GM19463 (cell line): ENCODE results near the gene CCDC85A.

ENCODE experiments used
- ATAC-seq: cut with Tn5 transposase; IDR thresholded peaks from one replicate; pipeline ENCODE4 v1.9.1; 2021; ENCODE audit warnings: mild to moderate bottlenecking, moderate library complexity; ENCODE audit not compliant: unreplicated experiment

Gene CCDC85A

DNA sequence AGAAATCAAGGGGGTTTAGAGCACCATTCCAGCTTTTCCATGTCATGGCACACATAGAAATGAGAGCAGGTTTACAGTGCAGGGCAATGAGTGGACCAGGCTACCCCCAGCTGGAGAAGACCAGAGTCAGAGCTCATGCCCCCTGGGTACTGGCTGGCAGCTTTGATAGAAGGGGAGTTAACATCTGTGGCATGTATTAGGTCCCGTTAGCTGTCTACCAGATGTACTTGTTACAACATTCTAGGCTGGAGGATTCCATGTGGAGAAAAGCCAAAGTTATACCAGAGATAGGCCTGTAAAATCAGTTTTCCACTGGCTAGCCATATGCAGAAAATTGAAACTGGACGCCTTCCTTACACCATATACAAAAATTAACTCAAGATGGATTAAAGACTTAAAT is 109.2 kb downstream of the CCDC85A start:
- ATAC-seq = no peak

DNA sequence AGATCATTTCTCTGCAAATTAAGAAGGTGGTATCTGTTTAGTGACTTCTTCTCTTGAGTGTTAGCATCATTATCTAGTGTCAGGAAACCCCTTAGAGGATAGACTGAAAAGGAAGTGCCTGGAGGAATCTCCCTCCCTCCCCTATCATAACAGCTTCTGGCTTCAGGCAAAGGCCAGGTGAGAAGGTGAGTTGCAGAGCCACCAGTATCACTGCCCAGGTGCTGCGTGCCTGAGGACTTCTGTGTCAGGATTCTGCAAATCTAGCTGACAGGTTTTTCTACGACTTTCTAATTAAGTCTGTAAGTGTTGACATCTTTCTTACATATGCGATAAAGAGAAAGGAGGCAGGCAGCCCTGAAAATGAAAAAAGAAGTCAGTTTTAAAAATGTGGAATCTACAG is 111.9 kb downstream of the CCDC85A start:
- ATAC-seq = no peak

DNA sequence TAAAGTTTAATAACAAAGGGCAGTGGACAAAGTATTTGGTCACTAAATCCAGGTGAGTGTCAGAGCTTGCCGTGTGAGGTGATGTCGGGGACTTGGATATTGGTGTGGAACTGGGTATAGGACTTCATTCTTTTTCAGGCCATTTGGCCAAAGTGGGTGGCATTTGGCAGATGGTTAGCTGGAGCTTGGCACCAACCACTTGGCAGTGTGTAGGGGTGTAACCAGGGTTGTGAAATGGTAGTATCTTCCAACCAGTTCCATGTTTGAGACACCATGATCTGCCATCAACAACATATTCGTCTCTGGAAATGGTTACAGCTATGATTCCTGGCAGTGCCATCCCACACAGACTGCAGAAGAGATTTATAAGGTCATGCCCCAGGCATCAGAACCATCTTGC is 113.9 kb downstream of the CCDC85A start:
- ATAC-seq = no peak

DNA sequence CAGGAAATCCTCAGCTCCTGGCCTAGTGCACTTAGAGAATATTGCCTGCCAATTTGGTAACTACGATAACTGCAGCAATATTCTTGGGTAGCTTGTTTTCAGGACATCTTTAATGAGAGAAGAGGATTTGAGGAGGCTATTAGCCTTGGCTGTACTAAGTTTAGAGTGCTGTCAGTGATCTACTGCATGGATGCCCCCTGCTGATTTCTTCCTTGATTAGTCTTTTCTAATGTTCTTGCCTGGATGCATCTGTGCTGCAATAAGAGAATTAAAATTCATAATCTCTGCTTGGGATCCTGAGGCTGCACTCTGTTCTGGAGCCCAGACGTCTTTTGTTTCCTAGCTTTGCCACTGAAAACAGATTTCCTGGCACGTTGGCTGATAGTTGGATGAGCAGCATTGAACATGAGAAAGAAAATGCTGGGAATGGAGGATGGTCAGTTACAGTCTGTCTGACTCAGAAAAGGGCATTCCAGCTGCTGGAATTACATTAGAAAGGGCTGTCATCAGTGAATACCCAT is 115.4 kb downstream of the CCDC85A start:
- ATAC-seq = no peak

DNA sequence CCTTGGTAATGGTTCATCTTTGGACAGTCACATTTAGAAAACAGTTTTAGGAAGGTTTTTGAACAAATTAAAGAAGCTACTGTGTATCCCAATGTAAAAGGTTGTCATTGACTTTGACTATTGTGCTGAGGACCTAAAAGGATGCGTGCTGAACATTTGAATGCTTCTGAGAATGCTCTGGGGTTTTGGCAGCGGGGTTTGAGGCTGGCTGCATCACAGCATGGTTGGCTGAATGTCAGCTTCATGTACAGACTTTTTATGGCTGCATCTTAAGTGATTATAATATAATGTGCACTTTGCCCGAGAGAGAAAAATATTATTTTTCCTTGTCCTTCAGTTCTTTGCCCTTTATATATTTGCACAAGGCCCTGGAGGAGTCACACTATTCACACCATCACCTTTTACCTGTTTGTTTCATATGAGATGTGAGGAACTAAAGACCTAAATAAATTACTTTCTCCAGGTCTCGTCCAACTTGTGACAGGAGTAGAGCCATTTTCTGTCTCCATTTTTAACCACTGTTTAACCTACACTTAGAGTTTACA is 125.9 kb downstream of the CCDC85A start:
- no peak for ATAC-seq

DNA sequence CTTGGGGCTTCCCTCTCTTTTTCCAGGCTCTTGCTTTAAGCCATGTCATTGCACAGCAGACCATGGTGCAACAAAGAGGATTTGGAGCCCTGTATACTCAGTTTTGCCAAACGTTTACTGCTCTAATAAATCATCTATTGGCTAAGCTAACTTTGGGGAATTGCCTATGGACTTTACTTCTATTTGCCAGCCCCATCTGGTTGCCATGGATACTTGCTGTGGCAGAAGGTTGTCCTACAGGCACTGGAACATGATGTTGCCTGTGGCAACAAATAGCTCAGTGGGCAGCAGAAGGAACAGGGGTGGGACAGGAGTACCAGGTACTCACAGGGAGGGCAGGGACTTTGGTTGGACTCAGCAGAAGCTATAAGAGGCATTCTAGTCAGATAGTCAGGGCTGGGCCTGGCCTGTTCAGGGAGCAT is 129.7 kb downstream of the CCDC85A start:
- ATAC-seq = no peak

DNA sequence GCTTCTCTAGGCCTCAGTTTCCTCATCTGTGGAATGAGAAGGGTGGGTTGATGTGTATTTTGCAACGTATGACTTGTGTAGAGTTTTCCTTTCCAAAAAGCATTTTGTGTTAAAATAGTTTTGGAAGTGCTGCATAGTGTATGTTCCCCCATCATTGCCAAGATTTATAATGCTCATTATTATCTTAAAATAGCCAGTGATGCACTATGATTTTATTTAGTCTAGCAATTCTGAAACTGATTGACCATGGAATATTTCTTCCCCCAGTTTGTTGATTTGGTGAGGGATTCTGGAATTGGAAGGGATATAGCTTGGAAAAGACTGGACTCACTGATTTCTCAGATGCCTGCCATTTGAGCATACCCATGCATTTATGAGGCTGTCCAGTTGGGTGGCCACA is 130.6 kb downstream of the CCDC85A start:
- no peak for ATAC-seq

DNA sequence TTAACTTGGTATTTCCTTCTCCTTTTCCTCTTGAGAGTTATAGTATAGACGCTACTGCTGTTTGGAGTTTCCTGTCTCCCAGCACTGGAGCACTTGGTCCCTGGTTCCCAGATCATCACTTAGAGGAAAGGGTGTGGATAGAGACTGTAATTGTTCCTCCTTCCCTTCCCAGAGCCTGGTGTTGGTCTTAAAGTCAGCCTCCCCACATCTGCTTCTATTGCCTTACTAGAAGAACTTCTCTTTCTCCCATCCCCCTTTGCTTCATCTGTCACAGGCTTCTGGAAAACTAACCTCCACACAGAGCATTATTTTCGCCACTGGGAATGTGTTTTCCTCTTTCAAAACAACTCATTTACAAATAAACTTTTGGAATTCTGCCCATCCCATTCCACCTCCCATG is 131.0 kb downstream of the CCDC85A start:
- no peak for ATAC-seq

DNA sequence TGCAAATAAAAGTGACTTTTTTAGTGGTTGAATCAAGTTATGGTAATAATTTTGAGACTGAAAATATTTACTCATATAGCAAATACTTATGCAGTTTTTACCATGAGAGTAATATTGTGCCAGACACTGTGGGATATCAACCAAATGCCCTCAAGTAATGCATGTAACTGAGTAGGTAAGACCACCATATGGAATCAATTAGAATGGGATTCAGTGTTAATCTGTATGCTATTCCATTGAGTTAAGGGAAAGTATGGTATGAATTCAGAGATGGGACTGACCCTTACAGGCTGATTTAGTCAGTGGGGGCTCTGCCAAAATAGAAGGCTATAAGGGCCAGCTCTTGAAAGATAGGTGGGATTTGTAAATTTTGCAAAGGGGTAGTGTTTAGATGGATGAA is 131.6 kb downstream of the CCDC85A start:
- no peak for ATAC-seq

DNA sequence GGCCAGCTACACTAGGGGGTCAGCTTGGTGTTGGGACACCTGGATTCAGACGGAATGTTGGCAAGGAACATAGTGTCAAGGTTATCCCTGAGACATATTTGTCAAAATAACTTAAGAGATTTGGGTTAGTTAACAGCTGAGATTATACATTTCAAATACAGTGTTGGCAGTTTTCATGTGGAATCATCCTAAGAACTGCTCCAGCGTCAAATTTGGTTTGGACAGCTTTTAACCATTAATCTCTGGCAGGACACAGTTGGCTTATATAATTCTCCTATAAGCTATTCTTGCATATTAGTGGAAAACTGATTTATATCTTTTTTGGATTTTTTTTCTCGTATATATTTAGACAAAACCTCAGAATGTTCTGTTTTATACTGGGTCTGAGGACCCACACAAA is 132.2 kb downstream of the CCDC85A start:
- no peak for ATAC-seq

DNA sequence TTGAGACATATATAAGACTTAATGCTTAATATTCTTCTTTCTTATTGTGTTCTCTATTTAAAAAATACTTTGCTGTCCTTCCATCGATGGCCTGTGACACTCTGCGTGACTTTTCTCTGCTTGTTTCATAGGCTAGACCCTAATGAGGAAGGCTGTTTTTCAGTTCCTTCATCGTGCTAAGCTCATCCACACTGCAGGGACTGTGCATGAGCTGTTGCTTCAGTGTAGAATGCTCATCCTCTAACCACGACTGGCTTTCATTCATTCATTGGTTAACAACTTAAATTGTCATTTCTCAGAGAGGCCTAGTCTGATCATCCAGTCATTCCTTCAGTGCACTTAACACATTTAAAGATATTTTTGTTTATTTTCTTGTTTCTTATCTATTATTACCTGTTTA is 134.4 kb downstream of the CCDC85A start:
- no peak for ATAC-seq

DNA sequence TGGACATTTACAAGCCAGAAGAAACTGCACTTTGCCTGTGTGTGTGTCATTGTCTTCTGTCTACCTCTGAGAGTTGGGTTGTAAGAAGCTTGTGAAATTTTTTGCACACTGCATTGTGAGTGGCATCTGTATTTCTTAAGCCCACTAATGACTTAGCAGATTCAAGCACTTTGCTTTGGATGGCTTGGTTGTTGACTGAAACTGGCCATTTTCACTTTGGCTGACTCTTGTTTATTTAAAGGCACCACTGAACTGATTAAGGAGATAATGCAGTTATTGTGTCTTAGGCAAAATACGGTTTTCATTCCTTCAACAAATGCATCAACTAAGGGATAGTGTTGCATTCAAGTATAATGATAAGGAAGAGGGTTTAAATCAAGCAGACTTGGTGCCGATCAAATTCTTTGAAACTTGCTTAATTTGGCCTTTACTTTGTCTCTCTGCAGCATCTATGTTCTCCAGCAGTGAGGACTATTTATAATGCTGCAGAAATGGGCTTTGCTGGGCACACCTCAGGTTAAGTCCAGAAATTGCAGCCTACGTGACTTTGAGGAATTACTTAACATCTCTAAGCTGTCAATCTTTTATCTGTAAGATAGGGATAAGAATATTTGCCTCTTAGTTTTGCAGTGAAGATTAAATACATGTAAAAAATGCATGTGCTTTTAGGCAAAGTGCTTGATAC is 142.0 kb downstream of the CCDC85A start:
- no peak for ATAC-seq

DNA sequence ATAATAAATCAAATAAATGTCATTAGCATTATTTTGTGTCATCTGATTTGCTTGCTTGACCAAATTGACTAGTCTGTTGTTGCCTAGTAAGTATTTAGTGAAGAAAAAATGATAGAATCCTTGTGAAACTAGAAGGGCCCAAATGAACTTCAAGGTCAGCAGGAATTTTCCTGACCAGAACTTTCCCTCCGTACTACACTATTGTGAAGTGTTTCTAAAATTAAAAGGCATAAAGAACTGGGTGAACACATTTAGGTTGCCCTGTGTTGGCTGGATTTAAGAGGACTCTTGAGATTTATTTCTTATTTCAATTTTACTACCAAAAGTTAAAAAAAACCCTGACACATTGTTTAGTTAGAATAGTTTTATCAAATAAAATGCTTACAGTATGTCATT is 142.6 kb downstream of the CCDC85A start:
- no peak for ATAC-seq

DNA sequence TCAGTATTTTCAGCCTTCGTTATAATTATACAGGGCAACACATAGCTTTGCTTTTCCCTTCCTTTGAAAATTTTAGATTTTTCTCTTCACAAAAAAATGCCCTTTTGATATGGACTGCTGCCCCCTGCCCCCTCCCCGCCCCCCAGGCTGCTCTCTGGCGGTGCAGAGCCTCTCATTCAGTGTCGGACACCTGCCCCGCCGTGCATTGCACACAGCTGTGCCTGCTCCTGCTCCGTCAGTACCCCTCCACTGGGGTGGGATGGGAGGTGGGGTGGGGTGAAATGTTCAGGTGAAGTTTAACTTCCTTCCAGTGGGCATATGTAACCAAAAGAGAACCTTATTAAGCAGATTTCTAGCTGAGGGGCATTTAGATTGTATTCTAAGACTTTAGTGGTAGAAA is 148.0 kb downstream of the CCDC85A start:
- ATAC-seq = no peak

DNA sequence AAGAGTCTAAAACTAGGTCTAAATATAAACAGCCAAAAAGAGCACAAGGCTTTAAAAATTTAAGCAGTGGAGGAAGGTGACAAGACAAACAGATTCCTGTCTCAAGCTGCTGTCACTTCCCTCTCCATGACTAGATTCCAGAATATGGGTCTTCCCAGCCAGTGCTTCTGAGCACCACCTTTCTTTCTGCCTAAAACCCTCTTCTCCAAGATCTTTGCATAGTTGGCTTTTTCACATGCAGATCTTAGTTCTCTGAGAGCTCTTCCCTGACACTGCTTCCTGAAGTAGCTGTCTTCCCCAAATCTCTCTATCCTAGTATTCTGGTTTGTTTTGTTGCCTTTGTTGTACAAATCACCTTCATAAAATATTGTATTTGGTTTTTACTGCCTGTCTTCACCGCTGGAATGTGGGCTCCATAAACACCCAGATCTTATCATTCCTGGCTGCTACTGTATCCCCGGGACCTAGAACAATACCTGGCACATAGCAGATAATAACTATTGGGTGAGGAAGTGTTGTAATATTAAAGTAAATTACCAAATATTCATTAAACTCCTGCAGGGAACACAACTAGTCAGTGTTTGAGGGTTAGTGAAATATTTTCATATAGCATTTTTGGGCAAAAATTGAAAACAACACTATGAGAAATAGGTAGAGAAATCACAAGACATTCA is 150.2 kb downstream of the CCDC85A start:
- no peak for ATAC-seq

DNA sequence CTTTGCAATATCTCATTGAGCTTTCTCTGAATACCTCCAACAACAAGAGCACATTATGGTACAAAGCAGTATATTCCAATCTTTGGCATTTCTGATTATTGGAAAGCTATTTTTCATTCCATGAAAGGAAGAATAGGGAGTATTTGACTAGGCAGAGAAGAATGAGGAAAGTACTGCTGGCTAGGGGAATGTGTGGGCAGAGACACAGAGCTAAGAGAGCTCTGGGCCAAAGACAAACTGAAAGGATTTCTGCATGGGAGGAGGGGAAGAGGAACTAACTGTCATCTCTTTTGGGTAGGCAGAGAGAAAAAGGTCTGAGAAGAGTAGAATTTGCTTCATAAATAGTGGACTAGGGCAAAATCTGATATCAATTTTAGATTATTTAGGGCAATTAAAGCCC is 150.8 kb downstream of the CCDC85A start:
- no peak for ATAC-seq

DNA sequence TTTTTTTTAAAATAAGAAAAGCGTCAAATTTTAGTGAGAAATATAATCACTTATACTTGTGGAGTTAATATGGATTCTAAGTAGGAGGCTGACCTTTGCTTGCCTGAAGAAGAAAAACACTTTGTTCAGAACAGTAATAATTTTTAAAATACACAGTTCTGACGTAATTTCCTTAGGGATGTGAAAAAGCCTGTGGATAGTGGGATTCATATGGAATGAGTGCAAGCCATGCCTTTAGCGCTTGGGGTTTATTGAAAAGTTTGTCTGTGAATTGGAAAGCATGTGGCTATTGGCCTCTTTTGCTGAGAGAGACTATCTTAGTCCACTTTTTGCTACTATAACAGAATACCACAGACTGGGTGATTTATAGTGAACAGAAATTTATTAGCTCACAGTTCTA is 151.3 kb downstream of the CCDC85A start:
- no peak for ATAC-seq

DNA sequence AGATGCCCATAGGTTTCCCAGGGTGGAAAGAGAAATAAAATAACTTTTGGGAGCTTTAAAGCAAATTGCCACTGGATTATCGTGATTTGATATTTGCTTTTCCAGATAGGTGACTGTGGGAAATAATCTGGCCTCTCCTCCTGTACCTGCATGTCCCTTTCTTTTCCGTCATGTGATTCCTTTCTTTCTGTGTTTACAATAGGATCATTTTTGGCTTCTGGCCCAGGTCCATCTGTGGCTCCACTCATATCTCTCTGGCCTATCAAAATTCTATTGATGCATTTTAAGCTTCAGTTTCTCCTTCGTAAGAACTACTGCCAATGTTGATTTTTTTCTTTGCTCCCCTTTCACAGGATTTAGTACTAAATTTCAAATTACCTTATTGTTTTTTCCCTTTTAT is 153.6 kb downstream of the CCDC85A start:
- ATAC-seq = no peak

DNA sequence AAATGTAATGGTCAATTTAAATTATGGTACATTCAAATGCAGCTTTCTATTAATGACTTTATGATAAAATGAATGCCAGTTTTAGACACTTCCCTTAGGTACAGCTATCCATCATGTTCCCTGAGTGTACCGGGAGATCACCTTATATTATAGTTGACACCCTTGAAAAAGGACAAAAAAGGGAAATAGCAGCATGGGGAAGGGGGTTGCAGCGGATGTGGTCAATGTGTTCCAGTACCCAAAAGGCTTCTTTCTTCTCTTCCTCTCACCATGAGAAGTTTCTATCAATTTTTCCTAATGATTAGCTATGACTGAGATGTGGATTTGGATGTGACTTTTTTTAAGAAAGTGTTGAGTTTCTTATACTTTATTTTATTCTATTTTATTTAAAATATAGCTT is 154.4 kb downstream of the CCDC85A start:
- ATAC-seq = no peak

DNA sequence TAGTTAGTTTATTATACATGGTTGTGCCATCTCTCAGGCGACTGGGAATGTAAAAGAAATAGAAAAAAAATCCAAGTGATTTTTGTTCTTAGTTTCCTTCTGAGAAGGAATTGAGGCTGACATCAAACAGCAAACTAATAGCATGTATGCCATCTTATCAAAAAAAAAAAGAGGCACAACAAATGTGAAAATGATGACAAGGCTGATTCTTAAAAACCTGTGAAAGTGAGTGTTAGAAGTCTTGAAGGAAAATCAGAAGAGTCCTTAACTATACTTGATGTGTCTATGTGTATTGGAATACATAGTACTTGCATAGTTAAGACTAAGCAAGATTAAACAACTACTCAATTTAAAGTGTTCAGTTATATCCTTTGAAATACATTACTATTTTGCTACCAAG is 161.0 kb downstream of the CCDC85A start:
- ATAC-seq = no peak

DNA sequence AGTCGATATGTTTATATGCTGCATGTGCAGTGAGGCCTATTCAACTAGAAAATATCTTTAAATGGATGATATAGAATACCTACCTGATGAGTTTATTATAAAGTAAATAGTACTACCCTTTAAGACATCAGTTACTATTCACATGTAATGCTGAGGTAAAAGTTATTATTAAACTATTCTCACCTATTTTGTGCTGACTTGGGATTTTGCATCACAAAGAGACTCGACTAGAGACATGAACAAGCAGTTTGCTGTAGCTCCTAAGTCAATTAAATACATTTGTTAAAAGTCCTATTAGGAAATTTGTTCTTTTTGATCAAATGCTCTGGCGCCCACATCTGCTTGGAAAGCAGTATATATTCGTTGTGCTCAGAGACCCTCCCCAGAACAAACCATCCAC is 164.1 kb downstream of the CCDC85A start:
- ATAC-seq = no peak
